Measurements from ENCODE around the gene DGCR2.
A peak's percentile ranks its signal among the peaks of the same experiment; 100 is the strongest.
"Not testable (repeated sequence)": the region's sequence is repeated elsewhere in the genome, so short reads cannot be mapped to it uniquely, and the experiment has no call there.

The DGCR2 gene

GRCh38 chr22:19122143-19122751 is at the start of gene DGCR2:
Gene DGCR2 (minus strand): TSS chr22:19122412. CDS start chr22:19122206, 206 bp downstream.
- DNase-seq = peak; percentile 89

GRCh38 chr22:19169947-19170318 is 47.7 kb upstream of the DGCR2 start:
- DNase-seq = no peak

- DNase-seq = no peak
These were observed 47.1 kb upstream of the DGCR2 start for GRCh38 chr22:19169002-19169946.

GRCh38 chr22:19168088-19168890 is 46.1 kb upstream of the DGCR2 start:
- peak; percentile 6 for DNase-seq

- no peak for DNase-seq
These were observed 45.1 kb upstream of the DGCR2 start for GRCh38 chr22:19167106-19167869.

GRCh38 chr22:19166421-19166820 is 44.2 kb upstream of the DGCR2 start:
- no peak for DNase-seq

GRCh38 chr22:19164425-19164824 is 42.2 kb upstream of the DGCR2 start:
- no peak for DNase-seq

- DNase-seq = peak; percentile 16
These were observed 36.4 kb upstream of the DGCR2 start for GRCh38 chr22:19158649-19159048.

- not testable (repeated sequence) for DNase-seq
These were observed 33.9 kb upstream of the DGCR2 start for GRCh38 chr22:19156109-19156508.

- no peak for DNase-seq
These were observed 31.0 kb upstream of the DGCR2 start for GRCh38 chr22:19152942-19153883.

- DNase-seq = no peak
These were observed 29.3 kb upstream of the DGCR2 start for GRCh38 chr22:19151329-19152191.

GRCh38 chr22:19150482-19151328 is 28.5 kb upstream of the DGCR2 start:
- no peak for DNase-seq

GRCh38 chr22:19149991-19150390 is 27.8 kb upstream of the DGCR2 start, which contains the start of gene GSC2:
Gene GSC2 (minus strand): TSS chr22:19150292. CDS start chr22:19150283, 9 bp downstream.
- DNase-seq = no peak

GRCh38 chr22:19149047-19149883 is 27.1 kb upstream of the DGCR2 start:
- no peak for DNase-seq

- DNase-seq = no peak
These were observed 26.3 kb upstream of the DGCR2 start for GRCh38 chr22:19148417-19149046.

GRCh38 chr22:19147195-19147780 is 25.1 kb upstream of the DGCR2 start:
- no peak for DNase-seq

GRCh38 chr22:19146215-19146968 is 24.2 kb upstream of the DGCR2 start:
- no peak for DNase-seq

All from MV-4-11 (cell line).